Renal cortex interstitium (tissue), 11 donors: Measurements from ENCODE around the gene SLC34A1. TPM values are rescaled to one million over a fixed set of nuclear protein-coding genes. Genes with fewer than 3 reads are reported as not detected.

Experiments
- DNase-seq, 11 donors: peaks; one replicate each; pipeline ENCODE4 v3.0.0-alpha.2; 2013; ENCODE audit warnings: low read depth in 9 of 11, low spot score in 4 of 11; ENCODE audit errors: extremely low read depth in 1 of 11
- polyA plus RNA-seq, 3 donors: library from polyadenylated mRNA; unstranded; fragments of 120-200 nt; gene quantifications; one replicate each; pipeline ENCODE4 v1.2.1, GENCODE V29; 2013; ENCODE audit not compliant: insufficient read length in 3 of 3

SLC34A1 gene
- polyA plus RNA-seq, 3 donors: 181 to 315 (median 202) TPM

DNA sequence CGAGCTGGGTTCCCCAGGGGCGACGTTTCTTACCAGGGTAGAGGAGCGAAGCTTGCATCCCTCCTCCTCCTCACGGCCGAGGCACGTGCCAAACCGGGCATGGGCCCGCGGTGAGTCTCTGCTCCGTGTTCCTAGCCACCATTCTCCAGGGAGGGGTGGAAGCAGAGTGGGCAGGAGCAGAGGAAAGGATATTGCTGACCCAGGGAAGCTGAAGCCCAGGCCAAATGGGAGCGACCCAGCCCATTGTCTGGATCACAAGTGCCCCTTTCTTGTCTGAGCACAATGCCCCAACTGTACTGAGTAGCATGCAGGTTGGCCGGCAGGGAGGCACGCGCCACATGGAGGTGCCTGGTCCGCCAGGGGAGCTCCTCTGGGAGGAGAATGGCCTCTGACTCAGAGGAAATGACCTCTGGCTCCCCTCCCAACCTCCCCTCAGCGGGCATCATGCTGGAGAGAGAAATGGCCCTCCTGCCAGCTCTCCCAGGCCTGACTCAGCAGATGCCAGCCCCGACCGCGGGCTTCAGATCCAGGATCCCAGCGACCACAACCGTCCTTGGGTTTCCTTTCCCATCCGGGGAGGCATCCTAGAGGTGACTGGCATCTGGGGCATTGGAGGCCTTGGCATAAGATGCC is 63.5 kb downstream of the SLC34A1 start:
- DNase-seq: no peak

Other genes with a start within 250 kb of the SLC34A1 start
- 10 to 100 TPM; 24.3 to 32.0 (median 28.8) TPM for gene RAB24, start 80.7 kb upstream of the SLC34A1 start, polyA plus RNA-seq
- 100 to 1,000 TPM in 2 of 3 donors, 10 to 100 TPM in 1; 94.5 to 151 (median 114) TPM for gene PRELID1, start 80.6 kb upstream of the SLC34A1 start, polyA plus RNA-seq
- gene MXD3, start 72.5 kb upstream of the SLC34A1 start, polyA plus RNA-seq: 10 to 100 TPM; 15.2 to 26.5 (median 22.1) TPM
- 100 to 1,000 TPM; 110 to 153 (median 140) TPM for gene LMAN2, start 32.8 kb upstream of the SLC34A1 start, polyA plus RNA-seq
- gene RGS14, start 26.5 kb upstream of the SLC34A1 start, polyA plus RNA-seq: 10 to 100 TPM; 12.1 to 17.5 (median 14.1) TPM
- 1 to 10 TPM in 2 of 3 donors, under 1 TPM in 1; 0.37 to 7.4 (median 3.2) TPM for gene PFN3, start 16.2 kb downstream of the SLC34A1 start, polyA plus RNA-seq
- gene F12, start 25.1 kb downstream of the SLC34A1 start, polyA plus RNA-seq: 10 to 100 TPM in 2 of 3 donors, 1 to 10 TPM in 1; 9.1 to 25.2 (median 10.2) TPM
- gene GRK6, start 42.2 kb downstream of the SLC34A1 start, polyA plus RNA-seq: 10 to 100 TPM; 21.2 to 31.2 (median 30.8) TPM
- 1 to 10 TPM in 2 of 3 donors, under 1 TPM in 1; 0.96 to 2.8 (median 2.8) TPM for gene PRR7, start 62.4 kb downstream of the SLC34A1 start, polyA plus RNA-seq
- gene DBN1, start 89.2 kb downstream of the SLC34A1 start, polyA plus RNA-seq: 100 to 1,000 TPM; 169 to 239 (median 183) TPM
- 100 to 1,000 TPM in 2 of 3 donors, 10 to 100 TPM in 1; 82.7 to 143 (median 125) TPM for gene PDLIM7, start 113.2 kb downstream of the SLC34A1 start, polyA plus RNA-seq
- 1 to 10 TPM; 3.8 to 7.1 (median 5.8) TPM for gene DOK3, start 125.4 kb downstream of the SLC34A1 start, polyA plus RNA-seq
- gene DDX41, start 132.5 kb downstream of the SLC34A1 start, polyA plus RNA-seq: 100 to 1,000 TPM in 2 of 3 donors, 10 to 100 TPM in 1; 84.2 to 112 (median 107) TPM
- gene FAM193B, start 170.1 kb downstream of the SLC34A1 start, polyA plus RNA-seq: 100 to 1,000 TPM in 1 of 3 donors, 10 to 100 TPM in 2; 69.6 to 126 (median 85.4) TPM
- 100 to 1,000 TPM; 148 to 180 (median 154) TPM for gene TMED9, start 207.8 kb downstream of the SLC34A1 start, polyA plus RNA-seq
- gene B4GALT7, start 215.7 kb downstream of the SLC34A1 start, polyA plus RNA-seq: 10 to 100 TPM; 19.6 to 29.5 (median 27.9) TPM